Gastroesophageal sphincter (tissue), 4 donors: Measurements from ENCODE around the gene EVA1A. TPM values are rescaled to one million over a fixed set of nuclear protein-coding genes. Genes with fewer than 3 reads are reported as not detected.
"Not testable (repeated sequence)": the region's sequence is repeated elsewhere in the genome, so short reads cannot be mapped to it uniquely, and the experiment has no call there.

Experiments
- ATAC-seq: fragments of 150-250 bp; one replicate; pipeline ENCODE4 v1.9.1; 2016; ENCODE audit warnings: mild to moderate bottlenecking, moderate library complexity
- H3K27ac ChIP-seq, 4 donors: fragments of 200-600 bp; sonication (generic) in 3 of 4; 1 replicate in 3 of 4; 2 replicates in 1 of 4; pipeline ENCODE4 v1.5.1; 2016 to 2019
- H3K27me3 ChIP-seq: fragments of 200-600 bp; sonication (generic); one replicate; pipeline ENCODE4 v1.5.1; 2019
- H3K36me3 ChIP-seq, 2 donors: fragments of 200-600 bp; sonication (generic); one replicate each; pipeline ENCODE4 v1.5.1; 2019; ENCODE audit warnings: control low read depth in 1 of 2
- H3K4me1 ChIP-seq, 3 donors: fragments of 200-600 bp; sonication (generic); 1 replicate in 2 of 3; 2 replicates in 1 of 3; pipeline ENCODE4 v1.5.1; 2016 to 2019; ENCODE audit warnings: control low read depth in 2 of 3
- H3K4me3 ChIP-seq, 2 donors: fragments of 200-600 bp; sonication (generic); one replicate each; pipeline ENCODE4 v1.5.1; 2019; ENCODE audit warnings: mild to moderate bottlenecking in 1 of 2, moderate library complexity in 1 of 2
- H3K9me3 ChIP-seq, 3 donors: fragments of 200-600 bp; sonication (generic); one replicate each; pipeline ENCODE4 v1.5.1; 2017 to 2019; ENCODE audit warnings: control low read depth in 2 of 3
- CTCF ChIP-seq, 4 experiments: fragments of 200-600 bp in 2 of 4; fragments of 450-650 bp in 2 of 4; sonication (generic) in 1 of 4; IDR thresholded peaks; one replicate each; pipeline ENCODE4 v1.5.1; 2017 to 2019; ENCODE audit warnings: antibody characterized with exemption in 4 of 4, mild to moderate bottlenecking in 2 of 4, moderate library complexity in 2 of 4
- EP300 ChIP-seq: sonication (generic); formaldehyde crosslinking; IDR thresholded peaks from one replicate; pipeline ENCODE4 v1.6.1; 2017; ENCODE audit warnings: antibody characterized with exemption, mild to moderate bottlenecking
- POLR2A ChIP-seq, 2 donors: fragments of 450-650 bp; IDR thresholded peaks; one replicate each; pipeline ENCODE4 v1.6.1; 2017; ENCODE audit warnings: antibody characterized with exemption in 2 of 2, mild to moderate bottlenecking in 2 of 2, moderate library complexity in 1 of 2
- POLR2AphosphoS5 ChIP-seq: sonication (generic); formaldehyde crosslinking; IDR thresholded peaks from one replicate; pipeline ENCODE4 v1.6.1; 2017; ENCODE audit warnings: antibody characterized with exemption
- WGBS, 2 donors: methylation state at CpG; one replicate each; pipeline ENCODE4 v1.1.5; 2018; ENCODE audit warnings: low coverage in 1 of 2; 5-methylcytosine and 5-hydroxymethylcytosine counted together
- total RNA-seq, 4 donors: library from RNA; depleted of rRNA; stranded (reverse); fragments of >200 nt; gene quantifications; one replicate each; pipeline ENCODE4 v1.1.0, GENCODE V29; 2016

Gene EVA1A
- total RNA-seq, 4 donors from 2014 or later: 0.74 TPM; not detected in 3

DNA sequence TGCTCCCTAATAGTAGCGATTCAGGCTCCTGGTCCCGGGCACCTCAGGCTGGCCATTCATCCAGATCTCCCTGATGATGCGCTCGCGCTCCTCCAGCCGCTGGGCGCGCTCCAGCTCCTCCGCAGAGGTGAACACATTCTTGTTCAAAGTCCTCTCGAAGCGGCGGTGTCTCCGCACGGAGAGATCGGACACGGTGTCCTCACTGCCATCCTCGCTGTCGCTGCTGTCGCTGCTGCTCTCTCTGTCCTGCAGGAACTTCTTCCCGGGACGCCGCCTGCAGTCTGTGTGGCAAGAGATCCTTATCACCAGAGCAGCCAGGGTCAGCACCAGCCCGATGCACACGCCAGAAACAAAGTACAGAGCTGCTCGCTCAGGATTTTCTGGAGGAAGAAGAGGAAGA is 67.5 kb downstream of the EVA1A start:
- H3K9me3 ChIP-seq: no peaks in the 10 kb centered on the region
- no peaks in the 10 kb centered on the region for H3K36me3 ChIP-seq
- WGBS, 2 donors: 60 to 94% methylated on average over 1 to 11 of the region's 25 CpGs
- no peak for TF ChIP-seq EP300
- TF ChIP-seq POLR2AphosphoS5: no peak
- no peak for TF ChIP-seq CTCF (IDR thresholded peaks at IDR 0.05)
- no peak for TF ChIP-seq POLR2A (IDR thresholded peaks at IDR 0.05)
- H3K27me3 ChIP-seq: no peaks in the 10 kb centered on the region
- ATAC-seq: no peak
- no peak overlapping the region for H3K27ac ChIP-seq
- no peak overlapping the region for H3K4me3 ChIP-seq
- no peaks in the 10 kb centered on the region for H3K4me1 ChIP-seq

DNA sequence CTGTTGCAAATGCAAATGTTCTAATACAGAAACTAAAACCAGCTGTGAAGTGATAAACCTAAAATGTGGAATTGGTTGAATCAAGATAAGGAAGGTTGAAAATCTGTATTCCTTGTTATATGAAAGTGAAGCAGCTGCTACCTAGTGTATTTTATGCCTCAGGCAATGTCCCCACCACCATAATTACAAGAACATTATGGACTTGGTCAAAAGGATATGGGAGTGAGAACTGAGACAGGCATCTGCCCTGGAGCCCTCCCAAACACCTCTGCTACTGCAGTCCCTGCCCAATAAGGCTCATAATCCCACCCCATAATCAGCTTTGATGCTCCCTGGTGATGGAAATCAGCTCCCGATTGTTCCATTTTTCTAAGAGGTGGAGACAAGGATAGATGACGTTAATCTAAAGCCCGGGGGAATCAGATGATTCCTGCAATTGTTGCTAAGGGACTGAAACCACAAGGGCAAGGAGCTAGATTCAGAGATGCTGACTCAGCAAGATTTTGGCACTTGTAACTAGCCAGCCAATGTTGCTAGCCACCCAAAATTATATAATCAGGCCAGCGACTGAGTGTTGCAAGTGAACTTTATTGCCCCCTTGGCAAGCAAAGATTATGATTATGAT is 69.5 kb downstream of the EVA1A start:
- H3K36me3 ChIP-seq: no peaks in the 10 kb centered on the region
- no peaks in the 10 kb centered on the region for H3K4me1 ChIP-seq
- no peaks in the 10 kb centered on the region for H3K9me3 ChIP-seq
- no peak overlapping the region for H3K27ac ChIP-seq
- no peak overlapping the region for H3K4me3 ChIP-seq
- WGBS, 2 donors: 54 to 60% methylated on average over 1 to 3 of the region's 4 CpGs
- no peaks in the 10 kb centered on the region for H3K27me3 ChIP-seq
- TF ChIP-seq POLR2AphosphoS5 (no peak), POLR2A (IDR thresholded peaks at IDR 0.05) (no peak)
- no peak for ATAC-seq

- H3K27ac ChIP-seq: no peak overlapping the region
- H3K4me1 ChIP-seq: no peaks in the 10 kb centered on the region
- H3K27me3 ChIP-seq: no peaks in the 10 kb centered on the region
- ATAC-seq: no peak
- H3K36me3 ChIP-seq: no peaks in the 10 kb centered on the region
- WGBS, 2 donors: 73 to 96% methylated on average over 2 of the region's 2 CpGs
- TF ChIP-seq CTCF (IDR thresholded peaks at IDR 0.05): no peak
- TF ChIP-seq POLR2AphosphoS5: no peak
- TF ChIP-seq POLR2A (IDR thresholded peaks at IDR 0.05): no peak
- TF ChIP-seq EP300: no peak
- no peaks in the 10 kb centered on the region for H3K9me3 ChIP-seq
- H3K4me3 ChIP-seq: no peak overlapping the region
These were observed 71.0 kb downstream of the EVA1A start for GRCh38 chr2:75489721-75490120.

- ATAC-seq: no peak
- H3K4me1 ChIP-seq: no peaks in the 10 kb centered on the region
- TF ChIP-seq CTCF (IDR thresholded peaks at IDR 0.05) (no peak), POLR2A (IDR thresholded peaks at IDR 0.05) (no peak)
- 90% methylated on average over 1 of the region's 1 CpG; no CpG with 5 or more reads in 1 of the 2 donors for WGBS, 2 donors
- no peaks in the 10 kb centered on the region for H3K9me3 ChIP-seq
- no peak overlapping the region for H3K4me3 ChIP-seq
- no peaks in the 10 kb centered on the region for H3K36me3 ChIP-seq
- H3K27me3 ChIP-seq: peaks cover 9% of the 10 kb centered on the region
- H3K27ac ChIP-seq: no peak overlapping the region
These were observed 72.6 kb downstream of the EVA1A start for GRCh38 chr2:75488157-75488556.

DNA sequence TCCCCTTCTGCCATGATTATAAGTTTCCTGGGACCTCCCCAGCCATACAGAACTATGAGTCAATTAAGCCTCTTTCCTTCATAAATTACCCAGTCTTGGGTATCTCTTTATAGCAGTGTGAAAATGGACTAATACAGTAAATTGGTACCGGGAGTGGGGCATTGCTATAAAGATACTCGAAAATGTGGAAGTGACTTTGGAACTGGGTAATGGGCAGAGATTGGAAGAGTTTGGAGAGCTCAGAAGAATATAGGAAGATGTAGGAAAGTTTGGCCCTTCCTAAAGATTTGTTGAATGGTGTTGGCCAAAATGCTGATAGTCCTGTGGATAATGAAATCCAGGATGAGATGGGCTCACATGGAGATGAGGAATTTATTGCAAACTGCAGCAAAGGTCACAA is 74.0 kb downstream of the EVA1A start:
- H3K4me1 ChIP-seq, H3K9me3 ChIP-seq, H3K27ac ChIP-seq, H3K36me3 ChIP-seq, H3K4me3 ChIP-seq, ATAC-seq: not testable (repeated sequence)
- H3K27me3 ChIP-seq: peaks cover 12% of the 10 kb centered on the region
- 94% methylated on average over 2 of the region's 2 CpGs; no CpG with 5 or more reads in 1 of the 2 donors for WGBS, 2 donors

DNA sequence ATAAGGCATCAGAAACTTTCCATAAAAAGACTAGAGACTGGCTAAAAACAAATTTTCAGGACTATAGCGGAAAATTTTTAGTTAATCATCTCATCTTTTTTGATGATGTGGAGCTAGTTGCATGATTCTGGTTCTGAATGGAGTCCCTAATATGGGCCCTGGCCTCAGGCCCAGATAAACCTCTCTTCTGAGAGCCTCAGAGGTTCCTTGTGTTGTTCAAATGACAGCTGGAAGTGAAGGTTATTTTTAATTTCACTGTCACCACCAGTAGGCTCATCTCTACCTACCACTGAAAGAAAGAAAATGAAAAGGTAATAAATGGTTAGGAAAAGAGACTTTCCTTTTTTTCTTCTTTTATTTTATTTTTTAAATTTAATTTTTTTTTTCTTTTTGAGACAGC is 75.9 kb downstream of the EVA1A start:
- Histone ChIP-seq H3K27me3 (peaks cover 17% of the 10 kb centered on the region), H3K4me1 (no peaks in the 10 kb centered on the region), H3K36me3 (no peaks in the 10 kb centered on the region), H3K27ac (no peak overlapping the region), H3K4me3 (no peak overlapping the region), H3K9me3 (no peaks in the 10 kb centered on the region)
- WGBS, 2 donors: 92 to 100% methylated on average over 1 of the region's 1 CpG
- TF ChIP-seq EP300 (no peak), POLR2A (IDR thresholded peaks at IDR 0.05) (no peak), CTCF (IDR thresholded peaks at IDR 0.05) (no peak), POLR2AphosphoS5 (no peak)
- no peak for ATAC-seq
